HG03521 (cell line): ENCODE data around the gene SEMA5B.

Experiments
- ATAC-seq: cut with Tn5 transposase; IDR thresholded peaks from one replicate; pipeline ENCODE4 v1.9.1; 2021; ENCODE audit warnings: mild to moderate bottlenecking, moderate library complexity; ENCODE audit not compliant: unreplicated experiment

Gene SEMA5B

GRCh38 chr3:122998856-122999255, 28.7 kb downstream of the SEMA5B start:
- ATAC-seq, result no peak

GRCh38 chr3:122998206-122998605, 29.4 kb downstream of the SEMA5B start:
- no peak for ATAC-seq

GRCh38 chr3:122996038-122996580, 31.5 kb downstream of the SEMA5B start:
- no peak for ATAC-seq

- no peak for ATAC-seq
Measured at GRCh38 chr3:122994954-122995353, 32.6 kb downstream of the SEMA5B start.

GRCh38 chr3:122993124-122993978, 34.2 kb downstream of the SEMA5B start:
- ATAC-seq, result no peak

GRCh38 chr3:122992676-122993075, 34.9 kb downstream of the SEMA5B start:
- ATAC-seq, result no peak

GRCh38 chr3:122992133-122992532, 35.4 kb downstream of the SEMA5B start:
- ATAC-seq, result no peak

- no peak for ATAC-seq
Measured at GRCh38 chr3:122991236-122991985, 36.2 kb downstream of the SEMA5B start.

GRCh38 chr3:122989856-122990575, 37.5 kb downstream of the SEMA5B start:
- no peak for ATAC-seq

- ATAC-seq, result no peak
Measured at GRCh38 chr3:122988508-122988907, 39.1 kb downstream of the SEMA5B start.

- no peak for ATAC-seq
Measured at GRCh38 chr3:122987736-122988319, 39.7 kb downstream of the SEMA5B start.

- no peak for ATAC-seq
Measured at GRCh38 chr3:122987231-122987630, 40.3 kb downstream of the SEMA5B start.

GRCh38 chr3:122986693-122987179, 40.8 kb downstream of the SEMA5B start:
- ATAC-seq, result no peak

- no peak for ATAC-seq
Measured at GRCh38 chr3:122985539-122985938, 42.0 kb downstream of the SEMA5B start.

GRCh38 chr3:122984650-122985049, 42.9 kb downstream of the SEMA5B start:
- no peak for ATAC-seq

GRCh38 chr3:122984007-122984406, 43.6 kb downstream of the SEMA5B start:
- no peak for ATAC-seq

GRCh38 chr3:122982216-122983185, 45.1 kb downstream of the SEMA5B start:
- ATAC-seq, result no peak

- no peak for ATAC-seq
Measured at GRCh38 chr3:122979211-122979610, 48.4 kb downstream of the SEMA5B start.

- ATAC-seq, result no peak
Measured at GRCh38 chr3:122978569-122978968, 49.0 kb downstream of the SEMA5B start.
